Measurements from ENCODE around the gene RNPEP.

DNA sequence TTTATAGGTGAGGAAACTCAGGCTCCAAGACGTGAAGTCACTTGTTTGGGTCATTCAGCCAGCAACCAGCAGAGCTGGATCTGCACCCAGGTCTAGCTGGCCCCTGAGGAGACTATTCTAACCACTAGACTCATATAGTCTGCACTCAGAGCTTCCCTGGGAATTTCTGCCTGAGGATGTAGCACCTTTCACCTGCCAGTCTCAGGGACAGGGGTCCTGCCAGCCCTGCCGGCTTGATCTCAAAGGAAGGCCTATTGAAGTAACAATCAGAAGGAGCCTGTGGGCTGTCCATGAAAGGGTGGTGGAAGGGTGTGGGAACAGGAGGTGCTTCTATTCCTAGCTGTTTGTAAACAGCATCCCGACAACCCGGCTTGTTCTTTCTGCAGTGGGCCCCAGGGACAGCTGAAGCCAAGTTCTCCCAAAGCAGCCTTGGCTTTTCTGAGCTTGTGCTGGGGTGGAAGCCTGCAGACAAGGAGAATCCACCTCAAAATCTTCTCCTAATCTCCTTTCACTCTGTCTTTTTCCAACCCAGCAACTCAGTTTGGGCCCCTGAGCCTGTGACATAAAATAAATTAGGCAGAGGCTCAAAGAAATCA is 43.9 kb upstream of the RNPEP start:
- TF ChIP-seq CTCF (conservative IDR thresholded peaks at IDR 0.05; ENCODE audit: low read length) (no peak), EZH2phosphoT487 (IDR thresholded peaks at IDR 0.05; ENCODE audit: borderline replicate concordance, low read depth, low read length) (no peak)
